Panc1 (cell line): ENCODE measurements around the gene INTS13. TPM values are rescaled to one million over a fixed set of nuclear protein-coding genes. Genes with fewer than 3 reads are reported as not detected.
"Not testable (repeated sequence)": the region's sequence is repeated elsewhere in the genome, so short reads cannot be mapped to it uniquely, and the experiment has no call there.

ENCODE experiments used
- ATAC-seq: fragments of 200-7000 bp; cut with Tn5 transposase; 2 replicates; pipeline ENCODE4 v1.9.1; 2020; ENCODE audit warnings: mild to moderate bottlenecking, moderate library complexity
- BruUV-seq: library from RNA; stranded (reverse); fragments of 400-500 nt; replicated peaks from 2 replicates; lab custom pipeline; 2021; lab: Mats Ljungman, UMichigan
- CTCF ChIA-PET: fragments of 300-600 bp; sonication (Branson Sonifier 250); formaldehyde crosslinking; loops from one replicate; lab custom pipeline; 2022; ENCODE audit warnings: antibody characterized with exemption; lab: Charles Lee
- POLR2A ChIA-PET: fragments of 300-600 bp; sonication (Branson Sonifier 250); formaldehyde crosslinking; loops from one replicate; lab custom pipeline; 2022; ENCODE audit warnings: antibody characterized with exemption; lab: Charles Lee
- DNase-seq: peaks from one replicate; pipeline ENCODE4 v3.0.0-alpha.2; 2010; ENCODE audit warnings: low read depth, low spot score
- H3K27ac ChIP-seq: 2 replicates; pipeline ENCODE4 v1.5.1; 2011; ENCODE audit warnings: mild to moderate bottlenecking, low read length, inconsistent platforms
- H3K27me3 ChIP-seq: fragments of 200-500 bp; sonication (Bioruptor generic); 2 replicates; pipeline ENCODE4 v1.6.0; 2014; ENCODE audit warnings: low read length, inconsistent platforms; ENCODE audit not compliant: control insufficient read depth, insufficient read depth
- H3K36me3 ChIP-seq: fragments of 200-500 bp; sonication (Bioruptor generic); 2 replicates; pipeline ENCODE4 v1.5.1; 2014; ENCODE audit warnings: inconsistent platforms, mild to moderate bottlenecking, low read length, moderate library complexity; ENCODE audit not compliant: control insufficient read depth, insufficient read depth
- H3K4me1 ChIP-seq: 2 replicates; pipeline ENCODE4 v1.5.1; 2011; ENCODE audit warnings: inconsistent platforms, mild to moderate bottlenecking, low read length, moderate library complexity; ENCODE audit not compliant: control insufficient read depth, insufficient read depth
- H3K4me3 ChIP-seq, 2 experiments: 2 replicates each; pipeline ENCODE4 v1.5.1; 2011 to 2012; ENCODE audit warnings: low read depth in 2 of 2, low read length in 2 of 2, mild to moderate bottlenecking in 2 of 2, inconsistent platforms in 1 of 2, moderate library complexity in 1 of 2
- H3K9me3 ChIP-seq: fragments of 200-500 bp; sonication (Bioruptor generic); 2 replicates; pipeline ENCODE4 v1.5.1; 2014; ENCODE audit warnings: low read depth, mild to moderate bottlenecking, inconsistent platforms, low read length, moderate library complexity; ENCODE audit not compliant: control insufficient read depth, insufficient read depth
- CTCF ChIP-seq: fragments of 450-650 bp; IDR thresholded peaks from 2 replicates; pipeline ENCODE4 v1.5.1; 2017; ENCODE audit warnings: mild to moderate bottlenecking
- POLR2AphosphoS5 ChIP-seq: IDR thresholded peaks from 2 replicates; pipeline ENCODE4 v1.6.1; 2012; ENCODE audit warnings: mild to moderate bottlenecking, low read depth, low read length, moderate library complexity
- REST ChIP-seq, 2 experiments: IDR thresholded peaks; 2 replicates each; pipeline ENCODE4 v1.6.1; 2011 to 2012; ENCODE audit warnings: low read depth in 2 of 2, control low read depth in 1 of 2, low read length in 1 of 2, mild to moderate bottlenecking in 1 of 2, moderate library complexity in 1 of 2; ENCODE audit not compliant: insufficient read depth in 1 of 2
- SIN3A ChIP-seq: IDR thresholded peaks from 2 replicates; pipeline ENCODE4 v1.6.1; 2012; ENCODE audit warnings: low read depth, mild to moderate bottlenecking, low read length, moderate library complexity, borderline replicate concordance; ENCODE audit not compliant: insufficient read depth
- TCF7L2 ChIP-seq: IDR thresholded peaks from 2 replicates; pipeline ENCODE4 v1.6.1; 2011; ENCODE audit warnings: mild to moderate bottlenecking, low read depth, low read length, inconsistent platforms
- in situ Hi-C: cut with HindIII; loops from 2 replicates; pipeline ENCODE4 v1.10.0; 2016; ENCODE audit warnings: low sequenced_read_pairs, low pct_unique_long_range_greater_than_20kb
- intact Hi-C: fragments of 100-400 bp; cut with micrococcal nuclease; formaldehyde crosslinking; loops from one replicate; pipeline ENCODE4 v1.10.0; 2022; ENCODE audit not compliant: unreplicated experiment
- total RNA-seq: library from RNA; stranded (reverse); gene quantifications from one replicate; pipeline ENCODE4 v1.2.1, GENCODE V29; 2021; ENCODE audit not compliant: unreplicated experiment

Gene INTS13
- total RNA-seq, 1 experiment from 2014 or later: 55.9 TPM

- no peak for ATAC-seq
- Histone ChIP-seq H3K9me3 (no peaks in the 10 kb centered on the region), H3K36me3 (peaks cover 39% of the 10 kb centered on the region), H3K27me3 (no peaks in the 10 kb centered on the region), H3K27ac (no peak overlapping the region), H3K4me1 (no peaks in the 10 kb centered on the region), H3K4me3 (no peak overlapping the region)
- intact Hi-C loops: no loop called here
- BruUV-seq: no TSS peak
- CTCF ChIA-PET: no interaction called here
- TF ChIP-seq REST (IDR thresholded peaks at IDR 0.05; ENCODE audit: insufficient read depth in 1 of 2, low read depth in 2 of 2, low read length in 1 of 2): no peak
- in situ Hi-C loops: no loop called here
- DNase-seq: no peak
- POLR2A ChIA-PET: no interaction called here
Observed at GRCh38 chr12:26963413-26963812, 25.6 kb upstream of the INTS13 start.

- Histone ChIP-seq H3K4me1 (no peaks in the 10 kb centered on the region), H3K4me3 (no peak overlapping the region), H3K27me3 (no peaks in the 10 kb centered on the region), H3K36me3 (peaks cover 52% of the 10 kb centered on the region), H3K9me3 (no peaks in the 10 kb centered on the region), H3K27ac (no peak overlapping the region)
- POLR2A ChIA-PET: no interaction called here
- no peak for ATAC-seq
- no peak for DNase-seq
- no TSS peak for BruUV-seq
- intact Hi-C loops (no loop called here), in situ Hi-C loops (no loop called here)
- CTCF ChIA-PET: no interaction called here
- TF ChIP-seq CTCF (no peak), REST (IDR thresholded peaks at IDR 0.05; ENCODE audit: insufficient read depth in 1 of 2, low read depth in 2 of 2, low read length in 1 of 2) (no peak), SIN3A (no peak), TCF7L2 (no peak), POLR2AphosphoS5 (no peak)
Observed at GRCh38 chr12:26961803-26962202, 24.0 kb upstream of the INTS13 start.

DNA sequence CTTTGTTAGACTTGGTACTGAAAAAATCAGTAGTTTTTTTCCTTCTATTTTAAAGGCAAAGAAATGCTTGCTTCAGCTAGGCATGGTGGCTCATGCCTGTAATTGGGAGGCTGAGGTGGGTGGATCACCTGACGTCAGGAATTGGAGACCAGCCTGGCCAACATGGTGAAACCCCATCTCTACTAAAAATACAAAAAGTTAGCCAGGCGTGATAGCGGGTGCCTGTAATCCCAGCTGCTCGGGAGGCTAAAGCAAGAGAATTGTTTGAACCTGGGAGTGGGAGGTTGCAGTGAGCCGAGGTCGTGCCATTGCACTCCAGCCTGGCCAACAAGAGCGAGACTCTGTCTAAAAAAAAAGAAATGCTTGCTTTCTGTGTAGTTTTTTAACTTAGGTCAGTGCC, 23.6 kb upstream of the INTS13 start:
- CTCF ChIA-PET: interaction anchor here (0.6 kb wide), 1 partner anchor 12 kb away, joined by 5 read pairs; no protein-coding TSS in a partner anchor
- H3K4me3 ChIP-seq, intact Hi-C loops, DNase-seq, ATAC-seq, BruUV-seq, H3K27me3 ChIP-seq, in situ Hi-C loops, H3K27ac ChIP-seq, H3K4me1 ChIP-seq, POLR2A ChIA-PET, H3K9me3 ChIP-seq: not testable (repeated sequence)
- H3K36me3 ChIP-seq: peaks cover 52% of the 10 kb centered on the region
